Left ventricle myocardium inferior (tissue), 1 donor: ENCODE measurements around the gene HIP1. TPM values are rescaled to one million over a fixed set of nuclear protein-coding genes. Genes with fewer than 3 reads are reported as not detected.

Source experiments
- DNase-seq: peaks from one replicate; pipeline ENCODE4 v3.0.0-alpha.2; 2020
- H3K27ac ChIP-seq: fragments of 200-600 bp; replicated peaks from 2 replicates; pipeline ENCODE4 v1.8.0; 2021
- H3K27me3 ChIP-seq: fragments of 200-600 bp; 2 replicates; pipeline ENCODE4 v1.8.0; 2021; ENCODE audit warnings: low read depth
- H3K36me3 ChIP-seq: fragments of 200-600 bp; 2 replicates; pipeline ENCODE4 v1.8.0; 2021
- H3K4me1 ChIP-seq: fragments of 200-600 bp; 2 replicates; pipeline ENCODE4 v1.8.0; 2021
- H3K4me3 ChIP-seq: fragments of 200-600 bp; 2 replicates; pipeline ENCODE4 v1.8.0; 2021; ENCODE audit warnings: mild to moderate bottlenecking, moderate library complexity
- H3K9me3 ChIP-seq: fragments of 200-600 bp; replicated peaks from 2 replicates; pipeline ENCODE4 v1.8.0; 2021
- intact Hi-C: fragments of 100-400 bp; cut with micrococcal nuclease; formaldehyde crosslinking; loops from one replicate; pipeline ENCODE4 v1.11.0; 2022
- total RNA-seq: library from RNA; stranded (reverse); fragmentation: NEBNext Ultra II Directional; extraction: Animal tissue kit (Norgen Biotek cat#: 25700); gene quantifications from one replicate; pipeline ENCODE4 v1.2.1, GENCODE V29; 2021
- TF ChIP-seq, protein P1 (sequence below): fragments of 200-600 bp; IDR thresholded peaks from 2 replicates; pipeline ENCODE4 v1.8.0; 2021; ENCODE audit warnings: antibody characterized with exemption, mild to moderate bottlenecking, borderline replicate concordance
- donor health status: DM: no; HTN: yes; CAD: no; lungs with severe emphysema.

The HIP1 gene
- total RNA-seq, 1 donor from 2014 or later: 14.5 TPM

DNA sequence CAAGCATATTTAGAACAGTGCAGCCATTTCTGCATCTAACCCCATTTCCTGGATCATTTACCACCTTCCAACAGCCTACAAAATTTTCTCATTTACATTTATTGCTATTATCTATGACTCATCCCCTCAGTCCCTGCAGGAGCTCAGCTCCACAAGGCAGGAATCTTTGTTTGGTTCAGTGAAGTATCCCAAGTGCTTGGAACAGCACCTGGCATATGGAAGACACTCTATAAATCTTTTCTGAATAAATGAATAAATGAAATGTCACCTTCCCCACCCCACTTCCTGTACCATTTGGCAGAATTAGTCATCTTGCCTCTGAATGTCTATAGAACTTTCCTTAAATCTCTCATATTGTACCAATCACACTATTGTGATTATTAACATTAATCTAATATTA, 110.7 kb downstream of the HIP1 start:
- Histone ChIP-seq H3K4me1 (peaks cover 16% of the 10 kb centered on the region), H3K27ac (no peak overlapping the region), H3K36me3 (peaks cover 6% of the 10 kb centered on the region), H3K4me3 (no peak overlapping the region), H3K27me3 (no peaks in the 10 kb centered on the region), H3K9me3 (peaks cover 19% of the 10 kb centered on the region)
- intact Hi-C loops: no loop called here
- DNase-seq: no peak
- TF ChIP-seq, protein P1, sequence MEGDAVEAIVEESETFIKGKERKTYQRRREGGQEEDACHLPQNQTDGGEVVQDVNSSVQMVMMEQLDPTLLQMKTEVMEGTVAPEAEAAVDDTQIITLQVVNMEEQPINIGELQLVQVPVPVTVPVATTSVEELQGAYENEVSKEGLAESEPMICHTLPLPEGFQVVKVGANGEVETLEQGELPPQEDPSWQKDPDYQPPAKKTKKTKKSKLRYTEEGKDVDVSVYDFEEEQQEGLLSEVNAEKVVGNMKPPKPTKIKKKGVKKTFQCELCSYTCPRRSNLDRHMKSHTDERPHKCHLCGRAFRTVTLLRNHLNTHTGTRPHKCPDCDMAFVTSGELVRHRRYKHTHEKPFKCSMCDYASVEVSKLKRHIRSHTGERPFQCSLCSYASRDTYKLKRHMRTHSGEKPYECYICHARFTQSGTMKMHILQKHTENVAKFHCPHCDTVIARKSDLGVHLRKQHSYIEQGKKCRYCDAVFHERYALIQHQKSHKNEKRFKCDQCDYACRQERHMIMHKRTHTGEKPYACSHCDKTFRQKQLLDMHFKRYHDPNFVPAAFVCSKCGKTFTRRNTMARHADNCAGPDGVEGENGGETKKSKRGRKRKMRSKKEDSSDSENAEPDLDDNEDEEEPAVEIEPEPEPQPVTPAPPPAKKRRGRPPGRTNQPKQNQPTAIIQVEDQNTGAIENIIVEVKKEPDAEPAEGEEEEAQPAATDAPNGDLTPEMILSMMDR: no peak

GRCh38 chr7:75626954-75627353, 111.8 kb downstream of the HIP1 start:
- DNase-seq: no peak
- intact Hi-C loops: no loop called here
- Histone ChIP-seq H3K27me3 (no peaks in the 10 kb centered on the region), H3K27ac (no peak overlapping the region), H3K36me3 (peaks cover 6% of the 10 kb centered on the region), H3K4me3 (no peak overlapping the region), H3K4me1 (peaks cover 18% of the 10 kb centered on the region), H3K9me3 (peaks cover 19% of the 10 kb centered on the region)
- TF ChIP-seq, protein P1: no peak

DNA sequence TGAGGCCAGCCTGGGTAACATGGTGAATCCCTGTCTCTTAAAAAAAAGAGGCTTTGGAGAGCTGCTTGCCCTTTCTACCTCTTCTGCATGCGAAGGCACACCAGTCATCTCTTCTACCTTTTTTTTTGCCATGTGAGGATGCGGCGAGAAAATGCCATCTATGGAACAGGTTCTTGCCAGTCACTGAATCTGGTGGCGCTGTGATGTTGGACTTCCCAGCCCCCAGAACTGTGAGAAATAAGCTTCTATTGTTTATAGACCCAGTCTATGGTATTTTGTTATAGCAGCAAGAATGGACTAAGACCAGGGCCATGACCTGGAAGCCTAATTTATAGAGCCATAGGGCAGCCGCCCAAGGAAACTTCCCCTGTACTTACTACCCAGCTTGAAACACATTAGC, 112.9 kb downstream of the HIP1 start:
- Histone ChIP-seq H3K36me3 (peaks cover 6% of the 10 kb centered on the region), H3K27me3 (no peaks in the 10 kb centered on the region), H3K4me3 (no peak overlapping the region), H3K9me3 (peaks cover 19% of the 10 kb centered on the region), H3K27ac (no peak overlapping the region), H3K4me1 (peaks cover 21% of the 10 kb centered on the region)
- TF ChIP-seq, protein P1: no peak
- intact Hi-C loops: no loop called here
- no peak for DNase-seq

DNA sequence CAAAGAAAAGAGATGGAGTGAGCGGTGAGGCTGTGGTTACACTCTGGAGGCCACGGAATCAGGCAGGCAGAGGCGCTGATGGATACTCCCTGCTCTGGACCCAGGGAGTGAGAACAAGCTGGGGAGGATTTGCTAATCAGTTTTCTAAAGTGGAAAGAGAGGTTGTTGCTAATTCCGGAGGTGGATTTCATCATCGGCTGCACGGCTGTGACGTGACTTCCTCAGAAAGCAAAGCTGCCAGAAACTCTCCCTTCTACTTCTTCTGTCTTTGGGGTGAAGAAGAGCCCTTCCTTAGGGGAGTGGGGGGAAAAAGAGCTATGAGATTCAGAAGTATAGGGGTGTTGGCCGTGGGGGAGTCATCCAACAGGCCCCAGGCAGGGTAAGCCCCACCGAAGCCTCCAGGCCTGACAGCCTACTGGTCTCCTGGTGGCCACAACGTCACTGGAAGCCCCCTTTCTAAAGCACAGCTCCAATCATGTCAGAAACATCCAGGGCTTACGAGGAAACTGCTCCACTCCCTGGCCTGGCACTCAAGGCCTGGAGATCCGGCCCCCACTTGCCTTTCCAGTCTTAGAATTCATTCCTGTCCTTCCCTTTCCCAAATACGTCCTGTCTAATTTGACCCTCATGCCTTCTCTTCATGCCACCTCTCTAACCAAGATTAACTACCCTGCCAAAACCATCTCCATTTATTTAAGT, 114.5 kb downstream of the HIP1 start:
- TF ChIP-seq, protein P1: no peak
- H3K36me3 ChIP-seq: peaks cover 6% of the 10 kb centered on the region
- H3K4me1 ChIP-seq: peaks cover 29% of the 10 kb centered on the region
- intact Hi-C loops: no loop called here
- H3K9me3 ChIP-seq: peaks cover 19% of the 10 kb centered on the region
- H3K27me3 ChIP-seq: no peaks in the 10 kb centered on the region
- H3K27ac ChIP-seq: peak overlapping the region; percentile 61
- no peak overlapping the region for H3K4me3 ChIP-seq
- peak; percentile 47 for DNase-seq

DNA sequence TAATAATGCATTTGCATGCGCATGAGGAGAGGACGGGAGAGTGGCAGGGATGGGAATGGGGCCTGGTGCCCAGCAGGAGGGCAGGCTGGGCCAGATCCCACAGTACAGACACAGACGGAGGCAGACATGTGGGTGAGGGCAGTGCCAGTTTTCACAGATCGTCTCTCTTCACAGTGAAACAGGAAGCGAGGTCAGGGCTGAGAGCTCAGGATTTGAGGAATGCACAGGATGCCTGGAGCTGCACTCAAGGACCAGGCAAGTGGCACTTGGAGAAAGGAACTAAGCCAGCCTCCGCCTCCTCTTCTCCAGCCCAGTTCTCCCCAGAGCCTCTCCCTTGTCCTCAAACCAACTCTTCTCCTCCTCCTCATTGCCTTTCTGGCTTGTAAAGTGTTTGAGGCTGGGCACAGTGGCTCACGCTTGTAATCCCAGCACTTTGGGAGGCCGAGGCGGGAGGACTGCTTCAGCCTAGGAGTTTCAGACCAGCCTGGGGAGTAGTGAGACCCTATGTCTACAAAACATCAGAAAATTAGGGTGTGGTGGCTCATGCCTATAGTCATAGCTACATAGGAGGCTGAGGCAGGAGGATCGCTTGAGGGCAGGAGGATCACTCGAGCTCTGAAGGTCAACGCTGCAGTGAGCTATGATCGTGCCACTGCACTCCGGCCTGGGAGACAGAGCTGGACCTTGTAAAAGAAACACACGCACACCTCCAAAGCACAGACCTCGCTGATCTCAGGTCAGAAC, 115.2 kb downstream of the HIP1 start:
- Histone ChIP-seq H3K27ac (peak overlapping the region; percentile 61), H3K9me3 (peaks cover 18% of the 10 kb centered on the region), H3K36me3 (peaks cover 6% of the 10 kb centered on the region), H3K27me3 (no peaks in the 10 kb centered on the region), H3K4me3 (no peak overlapping the region), H3K4me1 (peaks cover 29% of the 10 kb centered on the region)
- DNase-seq: no peak
- intact Hi-C loops: no loop called here
- TF ChIP-seq, protein P1: no peak
